ENCODE data around the gene ATP10A. TPM values are rescaled to one million over a fixed set of nuclear protein-coding genes. Genes with fewer than 3 reads are reported as not detected.

Gene ATP10A
- total RNA-seq, 1 experiment from 2014 or later = not detected

DNA sequence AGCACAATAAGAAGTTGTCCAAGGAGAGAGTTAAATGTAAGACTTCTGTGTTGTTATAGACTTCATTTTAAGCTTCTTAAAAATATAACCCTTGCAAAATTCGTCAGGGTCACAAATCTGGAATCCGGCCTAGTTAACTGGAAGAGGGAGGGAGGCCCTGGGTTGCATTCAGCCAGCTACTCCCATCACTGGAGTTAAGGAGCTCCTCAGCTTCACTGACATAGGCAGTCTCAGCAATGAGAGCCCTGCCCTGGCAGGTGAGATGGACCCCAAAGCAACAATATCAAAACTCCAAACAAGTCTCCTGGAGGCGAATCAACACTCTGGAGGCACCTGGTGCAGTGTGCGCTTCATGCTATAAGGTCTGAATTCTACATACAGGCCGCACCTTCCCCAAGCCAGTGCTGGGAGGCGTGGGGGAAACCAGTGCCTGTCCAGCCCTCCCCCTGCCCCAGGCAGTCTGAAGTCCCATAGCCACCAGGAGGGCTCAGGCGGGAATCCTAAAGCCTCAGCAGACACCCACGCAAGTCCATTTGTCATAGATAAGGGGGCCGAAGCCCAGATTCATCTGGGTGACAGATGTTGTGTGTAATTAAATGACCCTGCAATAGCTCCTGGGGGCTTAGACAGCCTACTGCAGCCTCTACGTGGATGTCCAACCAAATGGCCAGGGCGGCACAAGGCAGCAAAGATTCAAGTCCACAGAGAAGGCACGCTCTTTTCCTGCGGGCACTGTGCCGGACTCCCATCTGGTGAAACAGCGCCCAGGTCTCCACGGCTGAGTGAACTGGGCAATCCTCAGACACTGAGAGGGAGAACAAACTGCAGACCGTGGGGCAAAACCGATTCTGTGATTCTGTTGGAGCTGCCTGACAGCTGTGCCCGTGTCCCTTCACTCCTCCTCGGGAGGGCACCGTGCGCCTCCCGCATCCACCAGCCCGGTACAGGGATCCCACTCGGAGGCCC lies 64.9 kb downstream of the ATP10A start:
- H3K27me3 Mint-ChIP-seq (ENCODE audit: insufficient read depth, unreplicated experiment) = no peaks in the 10 kb centered on the region
- BruUV-seq (replicated peaks) = no TSS peak
- ChIA-PET POLR2A (no interaction called here), CTCF (no interaction called here)
- intact Hi-C loops (cut with micrococcal nuclease) = no loop called here
- TF ChIP-seq, protein P1, sequence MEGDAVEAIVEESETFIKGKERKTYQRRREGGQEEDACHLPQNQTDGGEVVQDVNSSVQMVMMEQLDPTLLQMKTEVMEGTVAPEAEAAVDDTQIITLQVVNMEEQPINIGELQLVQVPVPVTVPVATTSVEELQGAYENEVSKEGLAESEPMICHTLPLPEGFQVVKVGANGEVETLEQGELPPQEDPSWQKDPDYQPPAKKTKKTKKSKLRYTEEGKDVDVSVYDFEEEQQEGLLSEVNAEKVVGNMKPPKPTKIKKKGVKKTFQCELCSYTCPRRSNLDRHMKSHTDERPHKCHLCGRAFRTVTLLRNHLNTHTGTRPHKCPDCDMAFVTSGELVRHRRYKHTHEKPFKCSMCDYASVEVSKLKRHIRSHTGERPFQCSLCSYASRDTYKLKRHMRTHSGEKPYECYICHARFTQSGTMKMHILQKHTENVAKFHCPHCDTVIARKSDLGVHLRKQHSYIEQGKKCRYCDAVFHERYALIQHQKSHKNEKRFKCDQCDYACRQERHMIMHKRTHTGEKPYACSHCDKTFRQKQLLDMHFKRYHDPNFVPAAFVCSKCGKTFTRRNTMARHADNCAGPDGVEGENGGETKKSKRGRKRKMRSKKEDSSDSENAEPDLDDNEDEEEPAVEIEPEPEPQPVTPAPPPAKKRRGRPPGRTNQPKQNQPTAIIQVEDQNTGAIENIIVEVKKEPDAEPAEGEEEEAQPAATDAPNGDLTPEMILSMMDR (IDR thresholded peaks at IDR 0.05; ENCODE audit: unreplicated experiment) = no peak
- no peak overlapping the region for H3K4me3 Mint-ChIP-seq (ENCODE audit: unreplicated experiment)
- no peaks in the 10 kb centered on the region for H3K36me3 Mint-ChIP-seq (ENCODE audit: insufficient read depth, unreplicated experiment)
- peaks cover 27% of the 10 kb centered on the region for H3K9me3 Mint-ChIP-seq (ENCODE audit: unreplicated experiment)
- H3K27ac Mint-ChIP-seq (ENCODE audit: low read depth, unreplicated experiment) = no peak overlapping the region
- DNase-seq (ENCODE audit: unreplicated experiment) = no peak
- no peaks in the 10 kb centered on the region for H3K4me1 Mint-ChIP-seq (ENCODE audit: insufficient read depth, unreplicated experiment)

DNA sequence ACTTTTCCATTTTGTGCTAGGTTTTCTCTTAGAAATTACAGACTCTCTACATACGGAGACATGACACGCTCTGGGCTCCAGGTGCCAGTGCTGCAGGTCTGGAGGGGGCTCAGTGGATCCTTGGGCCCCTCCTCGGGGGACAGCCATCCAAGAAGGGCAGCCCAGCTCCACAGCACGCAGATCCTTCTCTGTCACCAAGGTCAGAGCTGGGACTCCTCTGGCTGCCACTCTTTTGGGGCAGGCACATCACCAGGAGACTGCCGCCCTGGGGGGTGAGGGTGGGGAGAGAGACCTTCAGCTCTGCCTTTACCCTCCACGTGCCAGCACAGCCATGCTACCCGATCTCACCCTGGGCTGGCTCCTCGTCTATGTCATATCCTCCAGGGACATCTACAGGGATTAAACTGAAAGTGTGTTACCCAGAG lies 65.6 kb downstream of the ATP10A start:
- no TSS peak for BruUV-seq (replicated peaks)
- POLR2A ChIA-PET = no interaction called here
- Mint-ChIP-seq H3K36me3 (ENCODE audit: insufficient read depth, unreplicated experiment) (no peaks in the 10 kb centered on the region), H3K27ac (ENCODE audit: low read depth, unreplicated experiment) (no peak overlapping the region), H3K27me3 (ENCODE audit: insufficient read depth, unreplicated experiment) (no peaks in the 10 kb centered on the region), H3K9me3 (ENCODE audit: unreplicated experiment) (peaks cover 27% of the 10 kb centered on the region), H3K4me3 (ENCODE audit: unreplicated experiment) (no peak overlapping the region), H3K4me1 (ENCODE audit: insufficient read depth, unreplicated experiment) (no peaks in the 10 kb centered on the region)
- TF ChIP-seq, protein P1 (IDR thresholded peaks at IDR 0.05; ENCODE audit: unreplicated experiment) = no peak
- no peak for DNase-seq (ENCODE audit: unreplicated experiment)
- intact Hi-C loops (cut with micrococcal nuclease) = no loop called here
- CTCF ChIA-PET = no interaction called here

DNA sequence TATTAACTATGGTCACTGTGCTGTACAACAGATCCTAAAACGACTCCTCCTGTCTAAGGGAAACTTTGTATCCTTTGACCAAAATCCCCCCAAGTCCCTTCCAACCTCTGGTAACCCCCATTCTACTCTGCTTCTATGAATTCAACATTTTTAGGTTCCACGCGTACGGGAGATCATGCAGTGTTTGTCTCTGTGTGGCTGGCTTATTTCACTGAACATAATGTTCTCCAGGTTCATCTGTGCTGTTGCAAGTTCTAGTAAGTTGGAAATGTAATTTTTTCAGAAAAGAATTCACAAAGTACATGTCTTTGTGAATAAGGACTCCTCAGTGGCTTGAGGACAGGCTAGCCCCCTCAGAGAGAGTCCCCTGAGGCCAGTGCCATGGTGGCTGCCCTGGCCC lies 66.1 kb downstream of the ATP10A start:
- DNase-seq (ENCODE audit: unreplicated experiment) = no peak
- Mint-ChIP-seq H3K4me1 (ENCODE audit: insufficient read depth, unreplicated experiment) (no peaks in the 10 kb centered on the region), H3K27me3 (ENCODE audit: insufficient read depth, unreplicated experiment) (no peaks in the 10 kb centered on the region), H3K9me3 (ENCODE audit: unreplicated experiment) (peaks cover 27% of the 10 kb centered on the region), H3K36me3 (ENCODE audit: insufficient read depth, unreplicated experiment) (no peaks in the 10 kb centered on the region), H3K27ac (ENCODE audit: low read depth, unreplicated experiment) (no peak overlapping the region), H3K4me3 (ENCODE audit: unreplicated experiment) (no peak overlapping the region)
- POLR2A ChIA-PET = no interaction called here
- TF ChIP-seq, protein P1 (IDR thresholded peaks at IDR 0.05; ENCODE audit: unreplicated experiment) = no peak
- intact Hi-C loops (cut with micrococcal nuclease) = no loop called here
- BruUV-seq (replicated peaks) = no TSS peak
- CTCF ChIA-PET = no interaction called here

DNA sequence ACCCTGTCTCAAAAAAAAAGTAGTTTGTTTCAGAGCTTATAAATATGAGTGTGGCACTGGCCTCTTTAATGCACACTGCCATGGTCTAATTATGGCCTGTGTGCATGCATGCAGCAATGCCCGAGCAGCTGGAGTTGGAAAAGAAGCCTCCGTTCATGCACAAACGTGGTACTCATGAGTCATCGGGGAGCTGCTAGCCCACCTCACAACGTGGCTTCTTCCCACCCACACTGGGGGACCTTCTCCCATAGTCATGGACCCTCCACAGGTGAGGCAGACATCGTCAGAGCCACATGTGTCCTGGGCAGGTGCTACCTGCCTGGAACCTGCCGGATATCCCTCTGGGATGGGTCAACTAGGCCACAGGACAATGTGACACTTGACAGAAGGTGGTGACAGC lies 66.7 kb downstream of the ATP10A start:
- Mint-ChIP-seq H3K36me3 (ENCODE audit: insufficient read depth, unreplicated experiment) (no peaks in the 10 kb centered on the region), H3K4me1 (ENCODE audit: insufficient read depth, unreplicated experiment) (no peaks in the 10 kb centered on the region), H3K4me3 (ENCODE audit: unreplicated experiment) (no peak overlapping the region), H3K27me3 (ENCODE audit: insufficient read depth, unreplicated experiment) (no peaks in the 10 kb centered on the region), H3K9me3 (ENCODE audit: unreplicated experiment) (peaks cover 33% of the 10 kb centered on the region), H3K27ac (ENCODE audit: low read depth, unreplicated experiment) (no peak overlapping the region)
- ChIA-PET POLR2A (no interaction called here), CTCF (no interaction called here)
- intact Hi-C loops (cut with micrococcal nuclease) = no loop called here
- no peak for DNase-seq (ENCODE audit: unreplicated experiment)
- TF ChIP-seq, protein P1 (IDR thresholded peaks at IDR 0.05; ENCODE audit: unreplicated experiment) = no peak
- no TSS peak for BruUV-seq (replicated peaks)
